ENCODE results near the gene AHNAK2.

DNA sequence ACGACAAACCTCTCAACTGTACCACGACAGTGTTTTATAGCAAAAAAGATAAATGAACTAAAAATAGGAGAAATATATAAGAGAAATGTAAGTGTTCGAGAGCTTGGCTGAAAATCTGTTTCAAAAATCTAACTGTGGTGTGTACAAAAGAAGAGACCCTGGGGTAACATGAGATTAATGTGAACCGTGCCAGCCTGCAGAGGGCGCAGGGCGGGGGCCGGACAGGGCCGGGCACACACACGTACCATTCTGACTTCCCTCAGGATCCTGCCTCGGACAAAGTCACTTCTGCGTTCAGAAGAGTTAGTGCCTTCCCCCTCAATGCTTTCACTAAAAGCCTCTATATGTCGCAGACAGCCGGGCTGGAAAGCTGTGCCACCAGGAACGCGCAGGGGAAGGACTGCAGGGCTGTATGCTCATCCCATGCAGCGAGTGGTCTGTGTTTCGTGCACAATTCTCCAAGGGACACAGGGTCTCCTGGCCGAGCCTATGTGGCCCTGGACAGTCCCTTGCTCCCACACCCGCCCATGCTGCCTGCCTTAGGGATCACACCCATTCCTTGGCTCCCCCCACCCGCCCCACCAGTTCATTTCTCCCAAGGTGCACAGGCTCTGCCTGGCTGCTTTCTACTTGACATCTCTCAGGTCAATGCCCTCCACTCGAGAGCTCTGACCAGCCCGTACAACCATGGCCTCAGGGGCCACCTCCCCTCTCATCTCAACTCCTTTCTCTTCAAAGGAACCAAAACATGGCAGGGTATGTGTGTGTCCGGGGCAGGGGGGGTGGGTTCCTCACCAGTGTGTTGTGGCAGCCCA, 34.2 kb upstream of the AHNAK2 start:
- no peak for TF ChIP-seq ISL1 (CRISPR knock-in tag; IDR thresholded peaks at IDR 0.05)
- TF ChIP-seq POU6F1 (CRISPR knock-in tag; IDR thresholded peaks at IDR 0.05; ENCODE audit: borderline replicate concordance, low read depth), result no peak
- TF ChIP-seq, protein P1, sequence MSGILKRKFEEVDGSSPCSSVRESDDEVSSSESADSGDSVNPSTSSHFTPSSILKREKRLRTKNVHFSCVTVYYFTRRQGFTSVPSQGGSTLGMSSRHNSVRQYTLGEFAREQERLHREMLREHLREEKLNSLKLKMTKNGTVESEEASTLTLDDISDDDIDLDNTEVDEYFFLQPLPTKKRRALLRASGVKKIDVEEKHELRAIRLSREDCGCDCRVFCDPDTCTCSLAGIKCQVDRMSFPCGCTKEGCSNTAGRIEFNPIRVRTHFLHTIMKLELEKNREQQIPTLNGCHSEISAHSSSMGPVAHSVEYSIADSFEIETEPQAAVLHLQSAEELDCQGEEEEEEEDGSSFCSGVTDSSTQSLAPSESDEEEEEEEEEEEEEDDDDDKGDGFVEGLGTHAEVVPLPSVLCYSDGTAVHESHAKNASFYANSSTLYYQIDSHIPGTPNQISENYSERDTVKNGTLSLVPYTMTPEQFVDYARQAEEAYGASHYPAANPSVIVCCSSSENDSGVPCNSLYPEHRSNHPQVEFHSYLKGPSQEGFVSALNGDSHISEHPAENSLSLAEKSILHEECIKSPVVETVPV (CRISPR knock-in tag; IDR thresholded peaks at IDR 0.05), result no peak
- TF ChIP-seq, protein P2, sequence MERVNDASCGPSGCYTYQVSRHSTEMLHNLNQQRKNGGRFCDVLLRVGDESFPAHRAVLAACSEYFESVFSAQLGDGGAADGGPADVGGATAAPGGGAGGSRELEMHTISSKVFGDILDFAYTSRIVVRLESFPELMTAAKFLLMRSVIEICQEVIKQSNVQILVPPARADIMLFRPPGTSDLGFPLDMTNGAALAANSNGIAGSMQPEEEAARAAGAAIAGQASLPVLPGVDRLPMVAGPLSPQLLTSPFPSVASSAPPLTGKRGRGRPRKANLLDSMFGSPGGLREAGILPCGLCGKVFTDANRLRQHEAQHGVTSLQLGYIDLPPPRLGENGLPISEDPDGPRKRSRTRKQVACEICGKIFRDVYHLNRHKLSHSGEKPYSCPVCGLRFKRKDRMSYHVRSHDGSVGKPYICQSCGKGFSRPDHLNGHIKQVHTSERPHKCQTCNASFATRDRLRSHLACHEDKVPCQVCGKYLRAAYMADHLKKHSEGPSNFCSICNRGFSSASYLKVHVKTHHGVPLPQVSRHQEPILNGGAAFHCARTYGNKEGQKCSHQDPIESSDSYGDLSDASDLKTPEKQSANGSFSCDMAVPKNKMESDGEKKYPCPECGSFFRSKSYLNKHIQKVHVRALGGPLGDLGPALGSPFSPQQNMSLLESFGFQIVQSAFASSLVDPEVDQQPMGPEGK (CRISPR knock-in tag; IDR thresholded peaks at IDR 0.05; ENCODE audit: borderline replicate concordance), result no peak

All from SK-N-SH treated with all-trans-retinoic acid at 6 μM for 48 hours (cell line).